ENCODE results near the gene ADO. TPM values are rescaled to one million over a fixed set of nuclear protein-coding genes. Genes with fewer than 3 reads are reported as not detected.

Gene ADO
- total RNA-seq, 1 experiment from 2014 or later: 13.6 TPM

DNA sequence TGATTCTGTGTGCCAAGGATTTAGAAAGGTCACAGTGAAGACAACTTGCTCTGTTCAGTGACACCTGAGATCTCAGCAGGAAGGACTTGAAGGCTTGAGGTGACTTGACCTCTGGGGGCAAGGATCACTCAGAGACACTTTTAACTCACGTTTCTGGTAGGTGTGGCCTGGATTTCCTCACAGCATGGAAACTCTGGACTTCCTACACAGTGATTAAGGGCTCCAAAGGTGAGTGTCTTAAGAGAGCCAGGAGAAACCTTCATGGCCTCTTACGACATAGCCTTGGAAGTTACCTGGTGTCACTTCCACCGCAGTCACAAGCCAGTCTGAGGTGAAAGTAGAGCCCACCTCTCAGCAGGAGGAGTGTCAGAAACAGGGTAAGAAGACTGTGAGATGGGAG lies 38.1 kb upstream of the ADO start:
- TF ChIP-seq, protein P1, sequence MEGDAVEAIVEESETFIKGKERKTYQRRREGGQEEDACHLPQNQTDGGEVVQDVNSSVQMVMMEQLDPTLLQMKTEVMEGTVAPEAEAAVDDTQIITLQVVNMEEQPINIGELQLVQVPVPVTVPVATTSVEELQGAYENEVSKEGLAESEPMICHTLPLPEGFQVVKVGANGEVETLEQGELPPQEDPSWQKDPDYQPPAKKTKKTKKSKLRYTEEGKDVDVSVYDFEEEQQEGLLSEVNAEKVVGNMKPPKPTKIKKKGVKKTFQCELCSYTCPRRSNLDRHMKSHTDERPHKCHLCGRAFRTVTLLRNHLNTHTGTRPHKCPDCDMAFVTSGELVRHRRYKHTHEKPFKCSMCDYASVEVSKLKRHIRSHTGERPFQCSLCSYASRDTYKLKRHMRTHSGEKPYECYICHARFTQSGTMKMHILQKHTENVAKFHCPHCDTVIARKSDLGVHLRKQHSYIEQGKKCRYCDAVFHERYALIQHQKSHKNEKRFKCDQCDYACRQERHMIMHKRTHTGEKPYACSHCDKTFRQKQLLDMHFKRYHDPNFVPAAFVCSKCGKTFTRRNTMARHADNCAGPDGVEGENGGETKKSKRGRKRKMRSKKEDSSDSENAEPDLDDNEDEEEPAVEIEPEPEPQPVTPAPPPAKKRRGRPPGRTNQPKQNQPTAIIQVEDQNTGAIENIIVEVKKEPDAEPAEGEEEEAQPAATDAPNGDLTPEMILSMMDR (conservative IDR thresholded peaks at IDR 0.05): no peak
- TF ChIP-seq EZH2 (IDR thresholded peaks at IDR 0.05; ENCODE audit: low read depth): no peak
- Histone ChIP-seq H3F3A (ENCODE audit: insufficient read depth, low read depth) (no peaks in the 10 kb centered on the region), H3K79me2 (ENCODE audit: low read depth) (no peaks in the 10 kb centered on the region), H3K4me3 (no peak overlapping the region), H2AFZ (no peak overlapping the region), H3K4me2 (peak overlapping the region; percentile 8; the same call in 1 of the 2 replicates), H3K9me3 (ENCODE audit: insufficient read depth, low read depth) (no peaks in the 10 kb centered on the region), H3K36me3 (ENCODE audit: low read depth) (no peaks in the 10 kb centered on the region), H3K27ac (no peak overlapping the region), H3K27me3 (ENCODE audit: insufficient read depth, low read depth) (no peaks in the 10 kb centered on the region), H3K9me2 (ENCODE audit: insufficient read depth) (no peaks in the 10 kb centered on the region), H4K20me1 (ENCODE audit: insufficient read depth) (no peaks in the 10 kb centered on the region), H3K4me1 (replicated peaks; ENCODE audit: insufficient read depth) (peaks cover 12% of the 10 kb centered on the region)
- POLR2A ChIA-PET (ENCODE audit: unreplicated experiment): no interaction called here
- intact Hi-C loops (cut with micrococcal nuclease; ENCODE audit: unreplicated experiment): no loop called here
- BruUV-seq (replicated peaks): no TSS peak
- peak in 1 of 2 experiments; percentile 31 for DNase-seq
- CTCF ChIA-PET: no interaction called here

DNA sequence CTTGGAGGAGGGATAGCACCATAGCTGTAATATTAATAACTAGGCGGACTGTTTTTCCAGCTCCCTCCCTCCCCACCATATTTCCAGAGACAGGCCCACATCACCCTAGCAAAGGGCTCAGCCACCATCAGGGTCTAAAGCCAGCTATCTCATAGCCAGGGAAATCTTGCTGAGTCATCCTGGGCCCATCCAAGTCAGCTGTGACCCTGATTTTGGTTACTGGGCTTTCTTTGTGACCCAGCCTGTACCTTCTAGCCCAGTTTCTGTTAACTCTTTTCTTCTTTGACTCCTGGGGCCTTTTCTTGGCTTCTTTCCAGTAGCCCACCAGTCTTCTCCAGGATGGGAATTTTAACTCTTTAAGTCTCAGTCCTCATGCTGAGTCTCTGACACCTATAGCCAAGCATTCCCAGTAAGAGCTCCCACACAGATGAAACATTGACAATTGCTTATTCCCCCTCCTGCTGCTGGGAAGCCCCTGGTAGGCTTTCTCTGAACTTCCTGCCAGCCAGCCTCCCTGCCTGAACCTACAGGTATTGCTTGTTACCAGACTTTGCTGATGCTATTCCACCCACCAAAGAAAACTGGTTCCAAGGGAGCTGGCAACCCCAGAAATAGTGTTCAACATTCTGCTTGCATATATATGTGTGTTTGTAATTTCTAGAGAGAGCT lies 34.8 kb upstream of the ADO start:
- H3K79me2 ChIP-seq (ENCODE audit: low read depth): no peaks in the 10 kb centered on the region
- ChIA-PET CTCF (no interaction called here), POLR2A (ENCODE audit: unreplicated experiment) (no interaction called here)
- peaks cover 9% of the 10 kb centered on the region for H3K4me1 ChIP-seq (replicated peaks; ENCODE audit: insufficient read depth)
- H3K4me2 ChIP-seq: no peak overlapping the region
- intact Hi-C loops (cut with micrococcal nuclease; ENCODE audit: unreplicated experiment): no loop called here
- H3F3A ChIP-seq (ENCODE audit: insufficient read depth, low read depth): no peaks in the 10 kb centered on the region
- 0 out of 2 replicates have a peak overlapping the region, but pooled peaks have one; percentile 57 for H2AFZ ChIP-seq
- H3K27me3 ChIP-seq (ENCODE audit: insufficient read depth, low read depth): no peaks in the 10 kb centered on the region
- no peak overlapping the region for H3K27ac ChIP-seq
- H3K9me3 ChIP-seq (ENCODE audit: insufficient read depth, low read depth): no peaks in the 10 kb centered on the region
- BruUV-seq (replicated peaks): no TSS peak
- no peaks in the 10 kb centered on the region for H3K9me2 ChIP-seq (ENCODE audit: insufficient read depth)
- TF ChIP-seq EZH2 (IDR thresholded peaks at IDR 0.05; ENCODE audit: low read depth): no peak
- TF ChIP-seq, protein P1 (conservative IDR thresholded peaks at IDR 0.05): no peak
- no peak overlapping the region for H3K4me3 ChIP-seq
- no peaks in the 10 kb centered on the region for H4K20me1 ChIP-seq (ENCODE audit: insufficient read depth)
- peak in 1 of 2 experiments; percentile 19 for DNase-seq
- no peaks in the 10 kb centered on the region for H3K36me3 ChIP-seq (ENCODE audit: low read depth)

DNA sequence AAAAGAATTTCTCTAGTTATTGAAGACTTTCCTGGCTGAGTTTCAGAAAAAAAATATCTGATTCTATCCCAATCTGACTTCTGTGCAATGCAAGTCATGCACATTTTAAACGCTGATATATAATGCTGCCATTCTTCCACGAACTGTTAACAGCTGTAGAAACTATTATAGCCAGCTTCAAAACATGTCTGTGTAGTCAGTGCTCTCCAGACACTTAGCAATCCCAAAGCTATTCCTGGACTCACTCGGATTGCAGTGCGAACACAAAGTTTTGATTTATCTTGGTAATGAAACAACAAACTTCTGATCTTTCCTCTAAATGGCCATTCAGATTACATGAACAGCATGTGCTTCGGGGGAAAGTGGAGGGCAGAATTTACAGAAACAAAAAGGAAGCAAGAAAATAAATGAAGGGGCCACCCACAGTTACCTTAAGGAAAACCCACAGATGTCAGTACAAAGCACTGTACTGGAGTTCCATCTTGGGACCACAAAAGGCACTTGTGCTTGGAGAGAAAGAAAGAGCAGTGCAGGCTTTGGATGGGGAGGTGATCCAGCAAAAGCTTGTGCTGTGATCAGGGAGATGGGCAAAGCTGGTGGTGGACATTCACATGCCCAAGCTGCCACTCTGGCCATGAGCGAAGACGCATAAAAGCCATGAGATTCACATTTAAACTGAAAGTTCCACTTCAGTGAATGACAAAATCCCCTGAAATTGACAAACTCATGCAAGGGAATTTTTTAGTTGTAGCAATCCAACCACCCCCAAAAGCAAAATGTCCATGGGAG lies 32.1 kb upstream of the ADO start:
- no peaks in the 10 kb centered on the region for H3K27me3 ChIP-seq (ENCODE audit: insufficient read depth, low read depth)
- no peak for DNase-seq
- ChIA-PET POLR2A (ENCODE audit: unreplicated experiment) (no interaction called here), CTCF (no interaction called here)
- TF ChIP-seq, protein P1 (conservative IDR thresholded peaks at IDR 0.05): no peak
- no peak for TF ChIP-seq EZH2 (IDR thresholded peaks at IDR 0.05; ENCODE audit: low read depth)
- no peaks in the 10 kb centered on the region for H3F3A ChIP-seq (ENCODE audit: insufficient read depth, low read depth)
- no peak overlapping the region for H3K27ac ChIP-seq
- H3K4me2 ChIP-seq: no peak overlapping the region
- H3K9me2 ChIP-seq (ENCODE audit: insufficient read depth): no peaks in the 10 kb centered on the region
- intact Hi-C loops (cut with micrococcal nuclease; ENCODE audit: unreplicated experiment): no loop called here
- no peaks in the 10 kb centered on the region for H3K36me3 ChIP-seq (ENCODE audit: low read depth)
- no peak overlapping the region for H2AFZ ChIP-seq
- no peaks in the 10 kb centered on the region for H3K4me1 ChIP-seq (replicated peaks; ENCODE audit: insufficient read depth)
- H4K20me1 ChIP-seq (ENCODE audit: insufficient read depth): no peaks in the 10 kb centered on the region
- no TSS peak for BruUV-seq (replicated peaks)
- no peaks in the 10 kb centered on the region for H3K9me3 ChIP-seq (ENCODE audit: insufficient read depth, low read depth)
- H3K79me2 ChIP-seq (ENCODE audit: low read depth): no peaks in the 10 kb centered on the region
- H3K4me3 ChIP-seq: no peak overlapping the region
